GM12864 (cell line): ENCODE results near the gene ROR1.

ENCODE experiments used
- DNase-seq: peaks from one replicate; pipeline ENCODE4 v3.0.0-alpha.2; 2011; ENCODE audit warnings: low read depth
- H3K4me3 ChIP-seq: 2 replicates; pipeline ENCODE4 v1.5.1; 2011; ENCODE audit warnings: mild to moderate bottlenecking, low read depth, low read length, control low read depth
- TF ChIP-seq, protein P1 (sequence below): IDR thresholded peaks from 2 replicates; pipeline ENCODE4 v1.5.1; 2011; ENCODE audit warnings: low read depth, mild to moderate bottlenecking, moderate library complexity, low read length, control low read depth, inconsistent platforms; ENCODE audit errors: missing control alignments

The ROR1 gene

DNA sequence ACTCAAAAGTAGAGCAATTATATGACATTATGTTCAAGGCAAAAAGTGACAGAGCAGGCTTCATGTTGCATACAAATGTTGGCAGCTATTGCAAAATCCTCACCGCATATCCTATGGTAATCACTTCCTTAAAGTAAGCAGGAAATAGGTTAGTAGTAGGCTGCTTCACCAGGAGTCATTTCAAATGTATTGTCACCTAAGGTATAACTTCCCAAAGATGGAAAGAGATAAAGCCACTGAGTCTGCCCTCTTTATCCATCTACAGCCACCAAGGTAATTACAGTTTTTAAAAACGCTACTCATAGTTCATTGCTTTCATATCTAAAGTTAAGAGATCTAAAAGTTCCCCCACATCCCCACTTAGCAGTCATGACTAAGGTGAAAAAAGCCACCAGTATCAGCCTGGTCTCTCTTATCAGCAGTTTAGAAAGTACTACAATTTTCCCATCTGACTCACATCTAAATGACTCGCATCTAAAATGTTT, 398.0 kb downstream of the ROR1 start:
- TF ChIP-seq, protein P1, sequence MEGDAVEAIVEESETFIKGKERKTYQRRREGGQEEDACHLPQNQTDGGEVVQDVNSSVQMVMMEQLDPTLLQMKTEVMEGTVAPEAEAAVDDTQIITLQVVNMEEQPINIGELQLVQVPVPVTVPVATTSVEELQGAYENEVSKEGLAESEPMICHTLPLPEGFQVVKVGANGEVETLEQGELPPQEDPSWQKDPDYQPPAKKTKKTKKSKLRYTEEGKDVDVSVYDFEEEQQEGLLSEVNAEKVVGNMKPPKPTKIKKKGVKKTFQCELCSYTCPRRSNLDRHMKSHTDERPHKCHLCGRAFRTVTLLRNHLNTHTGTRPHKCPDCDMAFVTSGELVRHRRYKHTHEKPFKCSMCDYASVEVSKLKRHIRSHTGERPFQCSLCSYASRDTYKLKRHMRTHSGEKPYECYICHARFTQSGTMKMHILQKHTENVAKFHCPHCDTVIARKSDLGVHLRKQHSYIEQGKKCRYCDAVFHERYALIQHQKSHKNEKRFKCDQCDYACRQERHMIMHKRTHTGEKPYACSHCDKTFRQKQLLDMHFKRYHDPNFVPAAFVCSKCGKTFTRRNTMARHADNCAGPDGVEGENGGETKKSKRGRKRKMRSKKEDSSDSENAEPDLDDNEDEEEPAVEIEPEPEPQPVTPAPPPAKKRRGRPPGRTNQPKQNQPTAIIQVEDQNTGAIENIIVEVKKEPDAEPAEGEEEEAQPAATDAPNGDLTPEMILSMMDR: no peak

DNA sequence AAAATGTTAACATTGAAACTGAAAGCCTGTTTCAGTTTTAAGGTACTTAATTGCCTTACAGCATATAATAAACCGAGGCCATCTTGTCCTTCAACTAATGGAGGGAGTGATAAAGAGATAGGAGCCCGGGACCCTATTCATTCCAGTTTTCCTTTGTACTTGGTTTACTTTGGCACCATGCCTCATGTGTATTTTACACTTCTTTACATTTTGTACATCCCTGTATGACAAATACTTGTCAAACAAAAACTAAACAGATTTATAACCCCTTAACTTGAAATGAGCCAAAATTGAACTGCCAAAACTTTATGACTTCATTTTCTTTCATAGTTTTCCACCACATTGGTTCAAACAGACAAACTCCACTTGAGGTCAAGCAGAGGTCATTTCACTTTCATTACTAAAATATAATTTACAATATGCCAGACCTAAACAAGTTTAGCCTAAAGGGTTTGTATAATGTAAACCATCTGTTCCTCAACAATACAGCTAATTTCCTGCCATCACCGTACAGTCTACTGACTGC, 398.7 kb downstream of the ROR1 start:
- H3K4me3 ChIP-seq: no peak overlapping the region; the same call in 1 of the 2 replicates
- no peak for DNase-seq
- TF ChIP-seq, protein P1: no peak

More for the DNA sequence above, 398.0 kb downstream of the ROR1 start:
- H3K4me3 ChIP-seq: no peak overlapping the region
- peak; percentile 24 for DNase-seq

DNA sequence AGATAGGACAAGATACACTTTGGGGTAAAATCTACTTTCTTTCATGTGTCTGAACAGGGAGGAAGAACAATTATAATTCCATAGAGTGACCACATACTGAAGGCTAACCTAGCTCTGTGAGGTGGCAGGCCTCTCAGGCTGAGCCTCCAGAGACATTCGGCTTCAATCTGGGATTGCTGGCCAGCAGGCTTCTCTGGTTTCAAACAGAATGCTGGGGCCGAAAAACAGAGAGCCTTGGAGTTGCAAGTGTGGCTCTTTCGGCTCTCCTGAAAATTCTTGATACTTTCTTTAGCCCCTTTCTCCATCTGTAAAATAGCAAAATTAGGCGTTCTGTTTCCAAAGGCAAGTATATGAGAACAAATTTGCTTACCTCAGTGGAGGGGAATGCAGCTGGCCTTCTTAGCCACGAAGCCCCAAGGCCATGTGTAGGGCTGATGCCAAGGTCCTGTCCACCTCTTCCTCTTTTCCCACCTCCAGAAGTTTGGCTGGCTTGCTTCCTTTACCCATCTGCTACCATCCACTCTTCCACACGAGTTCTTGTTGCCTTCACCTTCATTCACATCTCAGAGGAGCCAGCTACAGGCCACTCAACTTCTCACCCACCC, 399.6 kb downstream of the ROR1 start:
- no peak for DNase-seq
- no peak overlapping the region for H3K4me3 ChIP-seq
- TF ChIP-seq, protein P1: no peak

DNA sequence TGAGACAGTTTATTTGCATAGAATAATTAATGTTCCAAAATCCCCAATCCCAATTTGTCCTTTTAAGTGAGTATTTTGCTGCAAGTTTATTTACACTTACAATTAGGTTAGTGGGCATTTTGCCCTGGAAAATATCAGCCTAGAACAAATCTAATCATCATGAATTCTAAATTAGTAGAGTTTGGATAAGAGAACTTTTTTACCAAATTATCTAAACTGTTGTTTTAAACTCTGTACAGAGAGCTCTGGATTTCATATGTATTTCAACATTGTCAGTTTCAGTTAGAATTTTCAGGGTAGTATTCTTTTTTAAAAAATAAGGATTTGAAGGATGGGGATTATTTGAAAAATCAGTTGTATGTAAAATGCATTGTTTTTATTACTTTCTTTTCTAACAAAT, 401.8 kb downstream of the ROR1 start:
- H3K4me3 ChIP-seq: no peak overlapping the region
- no peak for DNase-seq
- TF ChIP-seq, protein P1: no peak

DNA sequence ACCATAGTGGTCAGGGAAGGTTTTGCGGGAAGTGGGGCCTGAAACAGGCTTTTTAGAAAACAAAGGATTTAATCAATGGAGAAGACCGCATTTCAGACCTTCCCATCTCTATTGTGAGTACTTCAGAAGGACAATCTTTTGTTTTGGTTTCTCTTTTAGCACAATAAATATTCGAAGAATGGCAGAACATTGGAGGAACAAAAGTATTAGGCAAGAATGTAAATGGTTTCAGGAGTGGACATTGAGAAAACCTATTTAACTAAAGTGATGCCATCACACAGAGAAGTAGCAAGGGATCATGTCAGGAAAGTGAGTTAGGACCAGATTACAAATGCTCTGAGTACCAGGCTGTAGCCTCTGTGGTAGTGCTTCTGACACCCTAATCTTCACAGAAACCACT, 402.8 kb downstream of the ROR1 start:
- no peak for DNase-seq
- no peak overlapping the region for H3K4me3 ChIP-seq
- TF ChIP-seq, protein P1: no peak

DNA sequence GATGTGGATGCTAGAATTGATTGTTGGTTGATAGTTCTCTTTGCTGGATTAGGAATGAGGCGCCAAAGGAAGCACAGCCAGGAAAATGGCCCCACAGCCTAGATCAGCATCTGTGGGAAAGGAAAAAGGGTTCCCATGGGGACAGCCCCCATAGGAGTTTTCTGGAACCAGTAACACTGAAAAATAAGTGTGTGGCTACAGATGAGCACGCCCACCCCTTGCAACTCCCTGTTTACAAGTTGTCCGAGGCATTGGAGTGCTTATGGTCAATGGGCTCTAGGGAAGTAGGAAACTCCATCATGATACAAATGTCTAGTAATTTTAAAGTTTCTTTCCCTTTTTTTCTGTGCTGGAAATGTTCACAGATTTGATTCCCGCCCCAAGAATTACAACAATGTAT, 405.8 kb downstream of the ROR1 start:
- no peak overlapping the region for H3K4me3 ChIP-seq
- TF ChIP-seq, protein P1: no peak
- no peak for DNase-seq

DNA sequence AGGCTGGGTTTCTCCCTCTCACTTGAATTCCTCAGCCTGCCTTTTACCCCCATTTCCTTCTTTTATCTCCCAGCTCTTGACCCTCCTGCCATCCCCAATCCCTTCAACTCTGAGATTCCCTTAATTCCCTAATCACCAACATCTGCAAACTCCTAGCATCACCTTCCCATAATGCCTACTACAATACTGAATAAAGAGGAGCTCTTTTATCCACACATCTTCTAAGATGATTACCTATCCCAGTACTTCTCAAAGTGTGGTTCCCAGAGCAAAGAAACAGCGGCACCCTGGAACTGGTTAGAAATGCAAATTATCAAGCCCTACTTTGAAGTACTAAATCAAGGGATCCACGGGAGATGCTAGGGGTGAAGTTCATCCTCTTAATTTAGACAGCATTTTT, 408.4 kb downstream of the ROR1 start:
- DNase-seq: no peak
- H3K4me3 ChIP-seq: no peak overlapping the region
- TF ChIP-seq, protein P1: no peak
